ENCODE results near the gene KCNIP3.

GRCh38 chr2:95344215-95344583 is 47.1 kb downstream of the KCNIP3 start:
- TF ChIP-seq, protein P1, sequence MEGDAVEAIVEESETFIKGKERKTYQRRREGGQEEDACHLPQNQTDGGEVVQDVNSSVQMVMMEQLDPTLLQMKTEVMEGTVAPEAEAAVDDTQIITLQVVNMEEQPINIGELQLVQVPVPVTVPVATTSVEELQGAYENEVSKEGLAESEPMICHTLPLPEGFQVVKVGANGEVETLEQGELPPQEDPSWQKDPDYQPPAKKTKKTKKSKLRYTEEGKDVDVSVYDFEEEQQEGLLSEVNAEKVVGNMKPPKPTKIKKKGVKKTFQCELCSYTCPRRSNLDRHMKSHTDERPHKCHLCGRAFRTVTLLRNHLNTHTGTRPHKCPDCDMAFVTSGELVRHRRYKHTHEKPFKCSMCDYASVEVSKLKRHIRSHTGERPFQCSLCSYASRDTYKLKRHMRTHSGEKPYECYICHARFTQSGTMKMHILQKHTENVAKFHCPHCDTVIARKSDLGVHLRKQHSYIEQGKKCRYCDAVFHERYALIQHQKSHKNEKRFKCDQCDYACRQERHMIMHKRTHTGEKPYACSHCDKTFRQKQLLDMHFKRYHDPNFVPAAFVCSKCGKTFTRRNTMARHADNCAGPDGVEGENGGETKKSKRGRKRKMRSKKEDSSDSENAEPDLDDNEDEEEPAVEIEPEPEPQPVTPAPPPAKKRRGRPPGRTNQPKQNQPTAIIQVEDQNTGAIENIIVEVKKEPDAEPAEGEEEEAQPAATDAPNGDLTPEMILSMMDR (conservative IDR thresholded peaks at IDR 0.05; ENCODE audit: low read depth, low read length): no peak
- TF ChIP-seq EZH2 (IDR thresholded peaks at IDR 0.05; ENCODE audit: low read length, unreplicated experiment) (no peak), EZH2phosphoT487 (IDR thresholded peaks at IDR 0.05; ENCODE audit: borderline replicate concordance, low read length) (no peak)
